ENCODE measurements around the gene KRTAP5-5. TPM values are rescaled to one million over a fixed set of nuclear protein-coding genes. Genes with fewer than 3 reads are reported as not detected.
"Not testable (repeated sequence)": the region's sequence is repeated elsewhere in the genome, so short reads cannot be mapped to it uniquely, and the experiment has no call there.

KRTAP5-5 gene
- total RNA-seq, 1 experiment from 2014 or later: not detected

- no peak for DNase-seq (ENCODE audit: extremely low read depth, low read depth)
Observed at GRCh38 chr11:1654388-1655167, 25.0 kb downstream of the KRTAP5-5 start.

GRCh38 chr11:1655168-1656060 is 25.8 kb downstream of the KRTAP5-5 start:
- DNase-seq (ENCODE audit: extremely low read depth, low read depth): no peak

DNA sequence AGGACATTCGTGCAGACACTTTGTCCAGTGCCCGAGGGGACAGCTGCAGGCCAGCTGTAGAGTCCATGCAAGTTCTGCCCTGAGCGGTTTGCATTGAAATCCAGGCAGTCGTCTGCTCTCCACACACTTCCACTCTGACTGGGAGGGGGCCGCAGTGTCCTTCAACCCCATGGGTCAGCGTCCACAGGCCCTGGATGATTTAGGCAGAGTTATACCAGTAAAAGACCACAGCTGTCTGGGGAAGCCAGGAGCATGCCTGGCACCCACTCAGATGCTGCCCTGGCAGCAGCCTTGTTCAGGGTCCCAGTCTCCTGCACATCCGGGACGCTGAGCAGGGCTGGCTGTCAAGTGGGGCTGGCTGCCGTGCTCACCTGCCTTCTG is 26.5 kb downstream of the KRTAP5-5 start:
- no peak for DNase-seq (ENCODE audit: extremely low read depth, low read depth)

DNA sequence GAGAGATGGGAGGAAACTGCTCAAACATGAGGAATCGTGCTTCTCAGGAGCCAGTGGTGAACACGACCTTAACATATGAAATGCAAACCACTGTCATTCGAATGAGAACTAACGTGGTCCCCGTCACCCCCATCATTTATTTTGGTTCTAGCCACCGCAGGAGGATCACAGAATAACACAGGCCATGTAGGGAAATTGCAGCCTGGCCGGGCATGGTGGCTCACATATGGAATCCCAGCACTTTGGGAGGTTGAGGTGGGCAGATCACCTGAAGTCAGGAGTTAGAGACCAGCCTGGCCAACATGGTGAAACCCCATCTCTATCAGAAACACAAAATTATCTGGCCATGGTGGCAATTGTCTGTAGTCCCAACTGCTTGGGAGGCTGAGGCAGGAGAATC is 27.1 kb downstream of the KRTAP5-5 start:
- DNase-seq (ENCODE audit: extremely low read depth, low read depth): no peak

DNA sequence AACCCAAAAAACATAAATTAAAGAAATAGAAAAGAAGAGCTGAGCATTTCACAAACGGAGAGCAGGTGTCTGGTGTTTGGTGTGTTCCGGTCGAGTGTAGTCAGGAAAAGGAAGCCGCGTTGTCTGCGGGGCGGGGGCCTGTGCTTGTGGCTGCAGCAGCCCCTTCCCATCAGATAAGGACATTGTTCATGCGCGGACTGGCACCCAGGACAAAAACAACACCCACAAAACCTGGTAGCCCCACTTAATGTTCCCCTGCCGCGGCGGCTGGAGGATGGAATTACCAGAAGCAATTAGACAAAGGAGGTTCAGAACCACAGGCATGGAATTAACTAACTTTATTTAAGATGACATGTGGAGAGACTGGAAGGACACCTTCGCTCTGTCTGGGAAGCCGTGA is 29.9 kb downstream of the KRTAP5-5 start:
- DNase-seq (ENCODE audit: extremely low read depth, low read depth): no peak

- DNase-seq (ENCODE audit: extremely low read depth, low read depth): no peak
Observed at GRCh38 chr11:1660111-1660867, 30.7 kb downstream of the KRTAP5-5 start.

- not testable (repeated sequence) for DNase-seq (ENCODE audit: extremely low read depth, low read depth)
Observed at GRCh38 chr11:1661454-1662269, 32.1 kb downstream of the KRTAP5-5 start.

GRCh38 chr11:1662699-1663283 is 33.2 kb downstream of the KRTAP5-5 start:
- DNase-seq (ENCODE audit: extremely low read depth, low read depth): not testable (repeated sequence)

DNA sequence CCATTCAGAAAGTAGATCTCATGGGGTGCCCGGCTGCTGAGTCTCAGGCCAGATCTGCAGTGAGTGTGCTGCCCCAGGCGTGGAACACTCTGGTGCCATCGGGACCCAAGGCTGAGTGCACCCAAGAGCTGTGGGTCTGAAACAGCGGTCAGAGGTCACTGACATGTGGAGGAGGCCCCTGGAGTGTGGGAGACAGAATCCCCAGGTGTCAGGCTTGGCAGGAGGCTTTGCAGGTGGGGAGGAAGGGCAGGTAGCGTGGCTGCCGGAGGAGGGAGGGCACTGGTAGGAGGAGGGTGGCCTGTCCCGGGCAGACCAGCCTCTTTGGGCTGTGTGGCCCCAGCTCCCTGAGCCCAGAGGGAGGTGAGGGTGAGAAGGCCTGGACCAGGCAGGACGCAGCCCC is 35.7 kb downstream of the KRTAP5-5 start:
- DNase-seq (ENCODE audit: extremely low read depth, low read depth): no peak

DNA sequence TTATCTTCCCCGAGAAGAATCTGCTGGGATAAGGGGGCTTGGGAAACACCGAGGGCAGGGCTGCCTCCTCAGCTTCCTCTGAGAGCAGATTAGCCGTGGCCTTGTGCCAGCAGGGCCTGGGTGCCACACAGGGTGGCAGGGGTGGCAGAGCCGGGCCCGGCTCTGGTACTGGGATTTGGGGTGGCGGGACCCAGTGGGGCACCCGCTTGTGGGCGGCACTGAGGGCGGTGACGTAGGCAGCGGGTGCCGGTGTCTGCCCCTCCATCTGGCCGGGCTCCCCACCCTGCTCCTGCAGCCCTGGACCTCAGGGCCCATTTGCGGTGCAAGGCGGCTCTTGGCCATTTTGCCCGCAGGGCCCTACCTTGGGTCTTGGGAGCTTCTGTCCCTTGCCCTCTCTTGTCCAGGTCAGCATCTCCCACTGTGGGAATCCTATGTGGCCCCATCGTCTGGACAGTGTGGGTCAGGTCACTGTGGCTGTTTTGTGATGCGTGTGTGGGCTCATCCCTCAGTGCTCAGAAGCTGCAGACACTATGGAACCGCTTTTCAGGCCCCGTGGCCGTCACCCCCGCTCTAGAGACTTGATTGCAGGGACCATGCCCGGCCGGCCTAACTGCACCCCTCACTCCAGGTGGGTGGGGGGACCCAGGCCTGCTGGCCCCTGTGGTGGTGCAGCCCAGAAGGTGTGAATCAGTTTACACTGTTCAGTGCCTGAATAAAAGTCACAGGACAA is 37.7 kb downstream of the KRTAP5-5 start:
- DNase-seq (ENCODE audit: extremely low read depth, low read depth): no peak

- no peak for DNase-seq (ENCODE audit: extremely low read depth, low read depth)
Observed at GRCh38 chr11:1667906-1668305, 38.3 kb downstream of the KRTAP5-5 start.

DNA sequence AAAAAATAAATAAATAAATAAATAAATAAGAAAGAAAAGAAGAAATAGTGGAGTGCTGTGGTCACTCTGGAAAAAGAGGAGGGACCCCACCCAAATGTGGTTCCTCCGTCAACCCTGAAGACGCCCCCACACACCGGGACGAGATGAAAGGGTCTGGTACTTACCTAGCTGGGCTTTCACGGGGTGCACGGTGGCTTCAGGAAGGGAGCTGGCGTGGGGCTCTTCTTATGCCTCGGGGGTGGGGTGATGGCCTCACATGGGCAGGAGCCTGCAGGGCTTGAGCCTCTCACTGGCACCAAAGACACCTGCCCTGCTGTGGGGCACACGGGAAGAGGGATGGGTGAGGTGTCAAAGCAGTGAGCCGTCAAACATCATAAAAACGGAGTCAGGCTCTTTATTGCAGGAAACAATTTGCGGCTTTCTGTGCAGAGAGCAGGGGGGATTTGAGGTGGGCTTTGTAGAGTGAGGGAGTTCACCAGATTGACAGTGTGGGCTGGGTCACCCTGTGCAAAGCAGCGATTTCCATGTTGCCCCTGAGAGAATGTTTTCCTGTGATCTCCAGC is 39.4 kb downstream of the KRTAP5-5 start:
- no peak for DNase-seq (ENCODE audit: extremely low read depth, low read depth)

- DNase-seq (ENCODE audit: extremely low read depth, low read depth): no peak
Observed at GRCh38 chr11:1669546-1670218, 40.1 kb downstream of the KRTAP5-5 start.

DNA sequence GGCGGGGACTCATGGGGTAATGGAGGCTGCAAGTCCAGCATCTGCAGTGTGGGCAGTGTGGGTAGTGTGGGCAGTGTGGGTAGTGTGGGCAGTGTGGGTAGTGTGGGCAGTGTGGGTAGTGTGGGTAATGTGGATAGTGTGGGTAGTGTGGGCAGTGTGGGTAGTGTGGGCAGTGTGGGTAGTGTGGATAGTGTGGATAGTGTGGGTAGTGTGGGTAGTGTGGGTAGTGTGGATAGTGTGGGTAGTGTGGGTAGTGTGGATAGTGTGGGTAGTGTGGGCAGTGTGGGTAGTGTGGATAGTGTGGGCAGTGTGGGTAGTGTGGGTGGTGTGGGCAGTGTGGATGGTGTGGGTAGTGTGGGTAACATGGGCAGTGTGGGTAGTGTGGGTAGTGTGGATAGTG is 40.9 kb downstream of the KRTAP5-5 start:
- not testable (repeated sequence) for DNase-seq (ENCODE audit: extremely low read depth, low read depth)

- no peak for DNase-seq (ENCODE audit: extremely low read depth, low read depth)
Observed at GRCh38 chr11:1670905-1671371, 41.4 kb downstream of the KRTAP5-5 start.

DNA sequence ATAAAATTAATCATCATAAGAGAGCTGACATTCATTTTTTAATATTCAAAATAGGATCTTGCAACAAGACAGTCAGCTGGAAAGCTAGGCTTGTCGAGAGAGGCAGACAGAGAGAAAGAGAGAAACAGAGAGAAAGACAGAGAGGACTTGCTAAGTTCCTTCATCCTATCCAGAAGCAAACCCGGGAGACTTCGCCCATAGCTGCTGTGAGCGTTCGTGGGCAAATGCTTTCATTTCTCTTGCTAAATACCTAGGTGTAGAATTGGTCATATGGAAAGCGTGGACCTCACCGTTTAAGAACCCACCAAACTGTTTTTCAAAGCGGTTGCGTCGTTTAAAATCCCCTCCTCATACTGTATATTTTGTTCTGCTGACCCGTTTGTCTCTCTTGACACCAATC is 42.1 kb downstream of the KRTAP5-5 start:
- no peak for DNase-seq (ENCODE audit: extremely low read depth, low read depth)

DNA sequence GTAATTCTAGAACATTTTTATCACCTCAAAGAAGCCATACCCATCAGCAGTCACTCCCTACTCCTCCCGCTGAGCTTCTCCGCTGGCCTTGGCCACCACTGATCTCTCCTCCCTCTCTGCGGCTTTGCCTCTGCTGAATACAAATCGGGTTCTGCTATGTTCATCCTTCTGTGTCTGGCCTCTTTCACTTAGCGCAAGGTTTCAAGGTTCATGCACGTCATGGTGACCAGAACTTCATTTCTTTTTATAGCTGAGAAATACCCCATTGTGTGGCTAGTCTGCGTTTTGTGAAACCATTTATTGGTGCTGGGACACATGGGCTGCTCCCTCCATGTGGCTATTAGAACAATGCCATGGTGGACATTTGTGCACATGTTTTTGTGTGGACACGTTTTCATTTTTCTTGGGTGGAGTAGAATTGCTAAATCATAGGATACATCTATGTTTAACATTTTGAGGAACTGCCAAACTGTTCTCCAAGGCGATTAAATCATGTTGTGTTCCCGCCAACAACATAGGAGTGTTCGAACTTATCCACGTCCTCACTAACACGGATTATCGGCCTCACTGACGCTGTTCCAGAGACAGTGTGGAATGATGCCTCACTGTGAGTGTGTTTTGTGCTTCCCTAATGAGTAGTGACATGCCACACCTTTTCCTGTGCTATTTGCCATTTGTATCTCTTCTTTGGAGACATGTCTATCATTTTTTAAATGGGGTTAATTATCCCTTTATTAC is 43.2 kb downstream of the KRTAP5-5 start:
- DNase-seq (ENCODE audit: extremely low read depth, low read depth): no peak
